ENCODE results near the gene GPR87. TPM values are rescaled to one million over a fixed set of nuclear protein-coding genes. Genes with fewer than 3 reads are reported as not detected.

The GPR87 gene
- total RNA-seq, 1 experiment from 2014 or later = 1.2 TPM

DNA sequence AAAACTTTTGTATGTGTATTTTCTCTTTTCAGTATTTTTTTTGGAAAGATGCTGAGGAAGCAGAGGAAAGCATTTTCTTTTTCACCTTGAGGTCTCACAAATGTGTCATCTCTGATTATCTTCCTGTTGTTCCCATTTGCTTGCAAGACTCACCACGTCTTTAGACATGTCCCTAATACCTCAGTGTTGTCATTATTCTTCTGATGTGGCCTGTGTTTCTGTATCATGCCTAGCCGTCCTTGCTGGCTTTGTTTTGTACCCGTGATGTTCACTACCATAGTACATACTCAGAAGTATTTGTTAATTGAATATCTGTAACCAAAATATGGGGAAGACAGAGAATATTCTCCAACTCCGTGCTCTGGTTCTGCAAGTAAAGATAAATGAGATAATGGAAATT is 33.2 kb downstream of the GPR87 start:
- TF ChIP-seq CTCF (IDR thresholded peaks at IDR 0.05; ENCODE audit: unreplicated experiment) = no peak
- BruUV-seq (replicated peaks) = no TSS peak
- Mint-ChIP-seq H3K27ac (ENCODE audit: unreplicated experiment) (no peak overlapping the region), H3K27me3 (ENCODE audit: unreplicated experiment) (no peaks in the 10 kb centered on the region), H3K36me3 (ENCODE audit: insufficient read depth, unreplicated experiment) (no peaks in the 10 kb centered on the region), H3K4me3 (ENCODE audit: low read depth, unreplicated experiment) (no peak overlapping the region), H3K4me1 (ENCODE audit: low read depth, unreplicated experiment) (no peaks in the 10 kb centered on the region), H3K9me3 (ENCODE audit: low read depth, unreplicated experiment) (no peaks in the 10 kb centered on the region)
- CTCF ChIA-PET = no interaction called here
- no peak for DNase-seq
- intact Hi-C loops (cut with micrococcal nuclease; ENCODE audit: unreplicated experiment) = loop anchor here (1.0 to 5.0 kb wide), 3 partner anchors 56 to 115 kb away; no protein-coding TSS in a partner anchor

- CTCF ChIA-PET = interaction anchor here (0.8 kb wide), 2 partner anchors 54 to 115 kb away, joined by 3 to 4 read pairs; no protein-coding TSS in a partner anchor
- Mint-ChIP-seq H3K9me3 (ENCODE audit: low read depth, unreplicated experiment) (no peaks in the 10 kb centered on the region), H3K4me1 (ENCODE audit: low read depth, unreplicated experiment) (no peaks in the 10 kb centered on the region), H3K4me3 (ENCODE audit: low read depth, unreplicated experiment) (no peak overlapping the region), H3K27ac (ENCODE audit: unreplicated experiment) (no peak overlapping the region), H3K27me3 (ENCODE audit: unreplicated experiment) (no peaks in the 10 kb centered on the region), H3K36me3 (ENCODE audit: insufficient read depth, unreplicated experiment) (no peaks in the 10 kb centered on the region)
- BruUV-seq (replicated peaks) = no TSS peak
- peak; percentile 73 for TF ChIP-seq CTCF (IDR thresholded peaks at IDR 0.05; ENCODE audit: unreplicated experiment)
- intact Hi-C loops (cut with micrococcal nuclease; ENCODE audit: unreplicated experiment) = loop anchor here (1.0 to 5.0 kb wide), 3 partner anchors 56 to 115 kb away; no protein-coding TSS in a partner anchor
- no peak for DNase-seq
Observed at GRCh38 chr3:151282921-151283320, 33.7 kb downstream of the GPR87 start.

- intact Hi-C loops (cut with micrococcal nuclease; ENCODE audit: unreplicated experiment) = loop anchor here (5.0 kb wide), 1 partner anchor 69 kb away; no protein-coding TSS in a partner anchor
- BruUV-seq (replicated peaks) = no TSS peak
Observed at GRCh38 chr3:151281671-151282324, 34.8 kb downstream of the GPR87 start.

GRCh38 chr3:151278230-151278629 is 38.4 kb downstream of the GPR87 start, which contains the start of gene P2RY14:
P2RY14 (minus strand) TSS chr3:151278542; CDS start chr3:151214316, 64,226 bp downstream.
- DNase-seq = no peak
- Mint-ChIP-seq H3K36me3 (ENCODE audit: insufficient read depth, unreplicated experiment) (no peaks in the 10 kb centered on the region), H3K27me3 (ENCODE audit: unreplicated experiment) (no peaks in the 10 kb centered on the region), H3K9me3 (ENCODE audit: low read depth, unreplicated experiment) (no peaks in the 10 kb centered on the region), H3K27ac (ENCODE audit: unreplicated experiment) (no peak within 1 kb of the TSS), H3K4me1 (ENCODE audit: low read depth, unreplicated experiment) (no peaks in the 10 kb centered on the region), H3K4me3 (ENCODE audit: low read depth, unreplicated experiment) (no peak within 1 kb of the TSS)
- no TSS peak for BruUV-seq (replicated peaks)
- intact Hi-C loops (cut with micrococcal nuclease; ENCODE audit: unreplicated experiment) = no loop called here
- no peak for TF ChIP-seq CTCF (IDR thresholded peaks at IDR 0.05; ENCODE audit: unreplicated experiment)
- CTCF ChIA-PET = no interaction called here

More at GRCh38 chr3:151281671-151282324, 34.8 kb downstream of the GPR87 start:
- Mint-ChIP-seq H3K4me3 (ENCODE audit: low read depth, unreplicated experiment) (no peak overlapping the region), H3K27me3 (ENCODE audit: unreplicated experiment) (no peaks in the 10 kb centered on the region), H3K36me3 (ENCODE audit: insufficient read depth, unreplicated experiment) (no peaks in the 10 kb centered on the region), H3K9me3 (ENCODE audit: low read depth, unreplicated experiment) (no peaks in the 10 kb centered on the region), H3K4me1 (ENCODE audit: low read depth, unreplicated experiment) (no peaks in the 10 kb centered on the region), H3K27ac (ENCODE audit: unreplicated experiment) (no peak overlapping the region)
- no peak for TF ChIP-seq CTCF (IDR thresholded peaks at IDR 0.05; ENCODE audit: unreplicated experiment)
- DNase-seq = no peak
- CTCF ChIA-PET = interaction anchor here (0.6 to 1.8 kb wide), 4 partner anchors 53 to 114 kb away, joined by 3 to 7 read pairs (median 4); no protein-coding TSS in a partner anchor
